GM21423 (cell line): ENCODE data around the gene GALNT18.
"Not testable (repeated sequence)": the region's sequence is repeated elsewhere in the genome, so short reads cannot be mapped to it uniquely, and the experiment has no call there.

Source experiments
- ATAC-seq: cut with Tn5 transposase; IDR thresholded peaks from one replicate; pipeline ENCODE4 v1.9.1; 2021; ENCODE audit warnings: mild to moderate bottlenecking, moderate library complexity; ENCODE audit not compliant: unreplicated experiment

GALNT18 gene

GRCh38 chr11:11467312-11467711 lies 154.5 kb downstream of the GALNT18 start:
- ATAC-seq, result no peak

DNA sequence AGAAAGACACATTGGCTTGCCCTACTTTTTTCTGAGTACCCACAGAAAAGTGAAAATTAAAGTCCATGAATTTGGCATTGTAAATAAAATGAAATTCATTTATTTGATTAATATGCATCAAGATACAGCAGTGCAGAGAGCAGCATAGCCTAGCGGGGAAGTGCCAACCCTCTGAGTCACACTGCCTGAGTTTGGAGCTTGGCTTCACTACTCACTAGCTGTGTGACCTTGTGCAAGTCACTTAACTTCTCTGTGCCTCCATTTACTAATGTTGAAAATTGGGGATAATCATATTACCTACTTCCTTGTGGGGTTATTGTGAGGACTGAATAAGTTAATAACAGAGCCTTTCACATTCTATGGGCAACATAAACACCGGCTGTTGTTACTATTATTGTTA lies 157.2 kb downstream of the GALNT18 start:
- ATAC-seq, result no peak

- ATAC-seq, result no peak
These were observed 158.4 kb downstream of the GALNT18 start for GRCh38 chr11:11463405-11463804.

DNA sequence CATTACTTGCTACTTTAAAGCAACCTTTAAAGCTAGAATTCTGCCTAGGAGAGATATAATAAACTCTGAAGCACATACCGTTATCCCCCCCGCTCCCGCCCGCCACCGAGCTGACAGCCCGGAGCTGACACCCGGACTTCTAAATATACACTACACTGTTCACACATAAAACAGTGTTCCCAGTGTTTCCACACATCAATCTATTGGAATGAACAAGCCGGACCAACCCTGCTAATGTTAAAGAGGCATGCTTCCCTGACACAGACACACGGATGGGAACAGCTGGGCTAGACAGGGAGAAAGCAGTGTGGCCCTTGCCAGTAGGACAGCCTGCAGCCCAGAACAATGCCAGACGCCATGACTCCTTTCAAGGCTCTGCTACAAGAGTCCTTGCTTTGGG lies 160.3 kb downstream of the GALNT18 start:
- ATAC-seq, result no peak

GRCh38 chr11:11459578-11459977 lies 162.2 kb downstream of the GALNT18 start:
- ATAC-seq, result no peak

- no peak for ATAC-seq
These were observed 163.3 kb downstream of the GALNT18 start for GRCh38 chr11:11458485-11458884.

DNA sequence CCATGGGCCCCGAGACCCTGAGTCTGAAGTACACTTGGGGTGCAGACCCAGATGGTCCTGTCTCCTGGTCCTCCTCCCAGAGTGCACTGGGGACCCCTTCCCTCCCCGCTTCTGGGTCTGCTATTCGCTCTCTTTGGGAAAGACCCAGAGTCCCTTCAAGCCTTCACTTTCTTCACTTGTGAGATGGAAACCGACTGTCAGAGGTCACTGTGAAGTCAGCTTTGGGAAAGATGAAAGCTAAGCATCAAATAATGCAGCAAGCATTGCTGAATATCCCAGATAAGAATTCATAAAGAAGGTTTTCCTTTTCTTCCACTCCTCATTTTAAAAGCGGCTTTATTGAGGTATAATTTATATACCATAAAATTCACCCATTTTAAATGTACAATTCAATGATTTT lies 163.8 kb downstream of the GALNT18 start:
- no peak for ATAC-seq

GRCh38 chr11:11456866-11457265 lies 164.9 kb downstream of the GALNT18 start:
- ATAC-seq, result no peak

DNA sequence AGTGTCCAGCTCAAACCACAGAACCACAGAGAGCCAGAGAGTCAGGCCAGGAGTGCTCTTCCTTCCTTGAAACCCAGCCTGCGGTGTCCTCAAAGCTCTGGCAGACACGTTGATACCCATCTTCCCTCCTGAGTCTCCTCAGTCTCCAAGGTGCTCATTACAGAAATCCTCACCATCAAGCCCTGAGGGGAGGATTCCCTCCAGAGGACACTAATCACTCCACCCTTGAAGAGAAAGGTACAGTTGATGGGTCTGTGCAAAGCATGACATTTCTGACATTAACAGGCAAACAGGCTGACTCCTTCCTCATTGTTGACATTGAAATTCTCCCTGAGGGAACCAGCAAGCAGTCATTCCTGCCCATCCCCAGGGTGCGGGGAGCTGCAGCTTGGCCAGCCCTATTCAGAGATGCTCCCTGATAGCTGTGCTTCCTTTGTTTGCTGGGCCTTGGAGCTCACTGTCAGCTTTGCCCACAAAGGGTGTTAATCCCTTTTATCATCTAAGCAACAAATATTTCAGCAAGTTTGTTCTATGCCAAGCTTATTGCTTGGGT lies 167.1 kb downstream of the GALNT18 start:
- ATAC-seq, result no peak

DNA sequence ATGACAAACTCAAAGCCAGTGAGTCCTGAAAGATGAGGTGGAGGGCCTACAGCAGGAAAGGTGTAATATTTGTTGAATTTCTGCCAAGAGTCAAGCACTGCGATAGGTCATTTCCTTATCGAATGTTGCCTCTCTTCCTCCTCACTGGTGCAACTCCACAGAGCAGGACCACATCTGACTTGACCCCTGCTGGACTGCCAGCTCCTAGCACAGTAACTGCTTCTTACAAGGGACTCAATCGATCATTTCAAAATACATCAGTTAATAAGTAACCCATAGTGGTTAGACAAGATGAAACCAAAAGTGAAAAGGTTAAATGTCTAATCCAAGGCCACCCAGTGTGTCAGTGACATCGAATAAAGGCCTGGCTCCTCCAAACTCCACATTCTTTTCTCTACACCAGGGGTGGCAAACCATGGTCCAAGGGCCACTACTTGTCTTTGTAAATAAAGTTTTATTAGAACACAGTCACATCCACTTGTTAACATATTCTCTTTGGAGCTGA lies 170.3 kb downstream of the GALNT18 start:
- ATAC-seq, result peak; percentile 93

- ATAC-seq, result no peak
These were observed 171.0 kb downstream of the GALNT18 start for GRCh38 chr11:11450744-11451362.

GRCh38 chr11:11449327-11449726 lies 172.5 kb downstream of the GALNT18 start:
- no peak for ATAC-seq

DNA sequence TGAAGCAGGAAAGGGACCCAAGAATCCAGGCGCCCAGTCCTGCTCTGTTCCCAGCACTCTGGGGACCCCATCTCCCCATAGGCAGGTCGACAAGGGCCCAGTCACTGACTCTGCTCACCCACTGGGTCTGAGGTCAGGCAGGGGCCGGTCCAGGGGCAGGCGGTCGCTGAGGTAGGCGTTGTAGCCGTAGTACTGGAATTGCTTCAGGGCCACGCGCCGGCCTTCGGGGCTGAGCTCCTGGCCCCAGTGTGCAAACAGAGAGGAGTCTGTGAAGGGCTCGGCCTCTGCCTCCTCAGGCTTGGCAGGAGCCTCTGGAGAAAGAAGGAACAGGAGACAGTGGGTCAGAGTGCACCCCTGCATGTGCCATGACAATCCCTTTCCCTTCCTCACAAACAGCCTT lies 173.2 kb downstream of the GALNT18 start:
- no peak for ATAC-seq

- not testable (repeated sequence) for ATAC-seq
These were observed 174.2 kb downstream of the GALNT18 start for GRCh38 chr11:11447601-11448000.

GRCh38 chr11:11446967-11447366 lies 174.8 kb downstream of the GALNT18 start:
- no peak for ATAC-seq

DNA sequence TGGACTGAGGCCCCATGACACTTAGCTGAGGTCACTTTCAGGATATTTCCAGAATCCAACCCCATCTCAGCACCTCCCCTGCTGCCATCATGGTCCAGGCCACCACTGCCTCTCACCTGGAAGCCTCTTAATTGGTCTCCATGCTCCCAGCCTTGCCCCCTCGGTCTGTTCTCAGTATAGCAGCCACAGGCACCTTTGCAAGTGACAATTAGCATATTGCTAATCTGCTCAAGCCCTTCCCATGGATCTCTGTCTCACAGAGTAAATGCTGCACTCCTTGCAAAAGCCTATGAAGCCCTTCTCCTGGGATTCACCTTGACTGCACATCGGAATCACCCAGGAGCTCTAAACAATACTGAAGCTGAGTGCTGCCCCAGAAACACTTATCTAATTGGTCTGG lies 175.2 kb downstream of the GALNT18 start:
- no peak for ATAC-seq

GRCh38 chr11:11445441-11446185 lies 176.2 kb downstream of the GALNT18 start:
- no peak for ATAC-seq

- ATAC-seq, result no peak
These were observed 177.0 kb downstream of the GALNT18 start for GRCh38 chr11:11444804-11445131.

DNA sequence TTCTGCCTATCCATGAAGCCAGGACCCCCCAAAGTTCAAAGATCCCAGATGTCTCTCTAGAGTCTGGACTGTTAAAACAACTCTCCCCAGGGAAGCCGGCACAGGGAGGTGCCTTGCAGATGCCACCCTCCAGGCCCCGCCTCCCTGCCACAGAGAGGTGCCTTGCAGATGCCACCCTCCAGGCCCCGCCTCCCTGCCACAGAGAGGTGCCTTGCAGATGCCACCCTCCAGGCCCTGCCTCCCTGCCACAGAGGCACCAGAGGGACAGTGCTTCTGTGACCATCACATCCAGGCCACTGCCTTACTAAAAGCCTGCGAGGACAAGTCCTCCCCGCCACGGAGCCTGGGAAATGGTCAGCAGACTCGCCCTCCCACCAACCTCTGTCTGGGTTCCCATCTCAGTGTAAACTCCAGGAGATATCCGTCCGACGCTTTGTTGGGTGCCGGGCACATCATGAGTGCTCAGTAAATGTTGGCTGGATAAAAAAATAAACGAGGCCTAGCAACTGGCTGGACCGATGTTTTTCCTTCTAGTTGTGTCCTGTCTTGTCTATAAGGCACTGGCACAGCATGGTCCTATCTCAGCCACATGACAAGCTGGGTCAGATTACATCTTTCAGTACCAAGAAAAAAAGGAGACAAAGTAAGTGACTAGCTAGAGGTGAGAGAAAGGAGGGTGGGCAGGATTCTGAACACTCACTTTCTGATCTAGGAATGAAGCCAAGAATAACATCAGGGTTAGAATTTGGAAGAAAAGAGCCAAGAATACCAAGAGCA lies 177.6 kb downstream of the GALNT18 start:
- no peak for ATAC-seq

- ATAC-seq, result no peak
These were observed 179.0 kb downstream of the GALNT18 start for GRCh38 chr11:11442791-11443190.

DNA sequence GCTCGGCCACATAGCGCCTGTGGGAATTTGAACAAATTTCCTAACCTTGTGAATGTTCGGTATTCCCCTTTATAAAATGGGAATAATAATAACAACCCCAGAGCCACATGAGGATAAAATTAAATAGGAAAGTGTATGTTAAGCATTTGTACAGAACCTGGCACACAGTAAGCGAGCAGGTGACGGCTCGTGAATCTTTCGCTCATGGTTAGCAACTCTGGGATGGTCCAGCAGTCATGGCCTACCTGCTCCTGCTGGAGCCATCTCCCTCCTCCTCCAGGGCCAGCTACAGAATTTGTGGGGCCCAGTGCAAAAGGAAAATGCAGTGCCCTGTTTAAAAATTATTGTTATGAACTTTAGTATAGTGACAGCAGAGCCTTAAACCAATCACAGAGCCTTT lies 180.3 kb downstream of the GALNT18 start:
- no peak for ATAC-seq

GRCh38 chr11:11441091-11441490 lies 180.7 kb downstream of the GALNT18 start:
- ATAC-seq, result no peak
